Activated naive CD8-positive, alpha-beta T cell treated with anti-CD3 and anti-CD28 coated beads for 36 hours (primary cell): ENCODE measurements around the gene KCNK3. TPM values are rescaled to one million over a fixed set of nuclear protein-coding genes. Genes with fewer than 3 reads are reported as not detected.

Experiments used
- DNase-seq: peaks from one replicate; pipeline ENCODE4 v3.0.0; 2021
- H3K27ac Mint-ChIP-seq: one replicate; pipeline ENCODE4 v1.8.0; 2022; ENCODE audit warnings: mild to moderate bottlenecking, moderate library complexity, mixed read lengths
- H3K27me3 Mint-ChIP-seq: one replicate; pipeline ENCODE4 v1.8.0; 2022; ENCODE audit warnings: mild to moderate bottlenecking, mixed read lengths
- H3K36me3 Mint-ChIP-seq: one replicate; pipeline ENCODE4 v1.8.0; 2021; ENCODE audit warnings: mild to moderate bottlenecking, mixed read lengths
- H3K4me1 Mint-ChIP-seq: one replicate; pipeline ENCODE4 v1.8.0; 2021; ENCODE audit warnings: mixed read lengths
- H3K4me3 Mint-ChIP-seq: one replicate; pipeline ENCODE4 v1.8.0; 2022; ENCODE audit warnings: mild to moderate bottlenecking, moderate library complexity, mixed read lengths
- H3K9me3 Mint-ChIP-seq: one replicate; pipeline ENCODE4 v1.8.0; 2022; ENCODE audit warnings: mixed read lengths
- total RNA-seq, 2 experiments: library from RNA; stranded (reverse); gene quantifications; one replicate each; pipeline ENCODE4 v1.2.3, GENCODE V29; 2021

KCNK3 gene
- total RNA-seq, 2 experiments from 2014 or later, result not detected

DNA sequence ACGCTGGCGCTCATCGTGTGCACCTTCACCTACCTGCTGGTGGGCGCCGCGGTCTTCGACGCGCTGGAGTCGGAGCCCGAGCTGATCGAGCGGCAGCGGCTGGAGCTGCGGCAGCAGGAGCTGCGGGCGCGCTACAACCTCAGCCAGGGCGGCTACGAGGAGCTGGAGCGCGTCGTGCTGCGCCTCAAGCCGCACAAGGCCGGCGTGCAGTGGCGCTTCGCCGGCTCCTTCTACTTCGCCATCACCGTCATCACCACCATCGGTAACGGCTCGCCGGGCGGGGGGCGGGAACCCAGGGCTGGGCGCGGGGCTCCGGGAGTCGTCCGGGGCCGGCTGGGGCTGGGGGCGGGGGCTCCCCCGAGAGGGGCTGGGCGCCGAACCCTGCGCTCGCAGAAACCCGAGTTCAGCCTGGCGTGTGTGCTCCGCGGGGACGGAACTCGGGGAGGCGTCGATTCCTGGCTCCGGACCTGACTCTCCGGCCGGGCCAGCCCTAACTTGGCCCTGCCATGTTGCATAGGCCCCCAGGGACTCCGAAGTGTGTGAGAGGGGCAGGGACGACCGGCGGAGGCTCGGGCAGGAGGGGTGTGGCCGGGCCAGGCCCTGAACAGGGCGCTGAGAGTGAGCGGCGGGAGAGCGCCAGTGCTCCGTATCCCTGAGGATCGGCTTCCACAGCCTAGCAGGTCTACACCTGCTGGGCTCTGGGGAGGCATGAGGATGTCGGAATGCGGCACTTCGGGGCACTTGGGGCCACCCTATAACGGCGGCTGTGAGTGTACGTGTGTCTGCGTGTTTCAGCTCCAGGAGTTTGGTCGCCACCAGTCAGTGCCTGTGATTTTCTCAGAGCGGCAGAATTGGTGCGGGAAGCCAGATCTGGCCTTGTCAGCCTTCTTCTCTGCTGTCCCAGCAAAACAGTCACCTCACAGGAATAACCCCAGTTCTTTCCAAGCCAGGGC, 651 bp downstream of the KCNK3 start:
- Mint-ChIP-seq H3K9me3 (no peaks in the 10 kb centered on the region), H3K4me3 (no peak overlapping the region), H3K4me1 (no peaks in the 10 kb centered on the region), H3K27me3 (peaks cover 79% of the 10 kb centered on the region), H3K27ac (no peak overlapping the region), H3K36me3 (no peaks in the 10 kb centered on the region)
- peak; percentile 25 for DNase-seq

DNA sequence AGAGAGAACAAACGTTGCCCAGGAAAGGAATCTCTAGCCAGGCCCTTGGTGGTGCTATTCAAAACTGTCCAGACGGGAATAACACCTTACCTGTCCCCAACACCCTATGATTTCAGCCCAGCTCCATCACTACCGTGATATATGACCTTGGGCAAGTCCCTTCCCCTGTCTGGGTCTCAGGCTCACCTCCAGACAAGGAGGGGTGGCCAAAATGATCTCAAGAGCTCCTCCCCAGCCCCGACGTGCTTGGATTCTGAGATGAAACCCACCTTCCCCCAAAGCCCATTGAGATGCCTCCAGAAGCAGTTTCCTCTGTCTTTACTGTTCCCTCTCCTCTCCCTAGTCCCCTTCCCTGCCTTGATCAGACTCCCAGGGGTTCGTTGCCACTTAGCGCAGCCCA, 1.5 kb downstream of the KCNK3 start:
- H3K4me3 Mint-ChIP-seq, result no peak overlapping the region
- no peaks in the 10 kb centered on the region for H3K4me1 Mint-ChIP-seq
- H3K27ac Mint-ChIP-seq, result no peak overlapping the region
- DNase-seq, result no peak
- no peaks in the 10 kb centered on the region for H3K36me3 Mint-ChIP-seq
- peaks cover 80% of the 10 kb centered on the region for H3K27me3 Mint-ChIP-seq
- no peaks in the 10 kb centered on the region for H3K9me3 Mint-ChIP-seq

DNA sequence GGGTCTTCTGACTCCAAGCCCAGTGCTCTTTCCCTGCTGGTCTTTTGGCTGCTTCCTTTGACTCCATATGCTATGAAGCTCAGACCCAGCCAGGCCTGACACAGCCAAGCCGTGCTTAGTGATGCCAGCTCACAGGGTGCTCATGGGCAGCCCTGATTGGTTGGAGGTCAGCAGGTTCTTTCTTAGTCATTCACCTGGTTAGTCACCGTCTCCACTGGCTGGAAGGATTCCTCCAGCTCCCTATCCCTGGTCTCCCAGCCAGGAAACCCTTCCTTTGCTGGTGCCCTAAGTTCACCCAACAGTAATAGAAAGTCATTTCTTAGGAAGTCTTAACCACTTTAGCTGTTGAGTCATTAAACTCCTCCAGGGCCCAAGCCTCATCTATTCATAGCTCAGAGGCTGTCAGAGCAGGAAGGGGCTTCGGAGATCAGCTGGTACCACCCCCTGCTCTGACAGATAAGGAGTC, 3.9 kb downstream of the KCNK3 start:
- H3K27ac Mint-ChIP-seq, result no peak overlapping the region
- peaks cover 60% of the 10 kb centered on the region for H3K27me3 Mint-ChIP-seq
- no peaks in the 10 kb centered on the region for H3K4me1 Mint-ChIP-seq
- DNase-seq, result no peak
- no peaks in the 10 kb centered on the region for H3K9me3 Mint-ChIP-seq
- no peak overlapping the region for H3K4me3 Mint-ChIP-seq
- no peaks in the 10 kb centered on the region for H3K36me3 Mint-ChIP-seq

DNA sequence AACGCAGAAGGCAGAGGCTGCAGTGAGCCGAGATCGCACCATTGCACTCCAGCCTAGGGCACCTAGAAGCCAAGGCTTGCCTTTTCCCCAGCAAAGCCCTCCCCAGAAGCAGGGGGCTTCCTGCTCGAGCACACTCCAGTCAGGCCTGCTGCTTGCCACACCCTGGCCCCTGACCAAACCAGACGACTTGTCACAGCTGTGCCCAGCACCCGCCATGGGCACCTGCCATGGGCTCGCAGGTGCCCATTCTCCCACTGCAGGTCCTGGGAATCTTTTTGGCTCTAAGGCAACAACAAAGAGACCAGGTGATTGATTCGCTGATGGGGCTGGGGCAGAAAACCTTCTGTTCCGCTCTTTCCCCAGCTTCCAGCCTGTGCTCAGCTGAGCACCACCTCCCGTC, 4.9 kb downstream of the KCNK3 start:
- Mint-ChIP-seq H3K27me3 (peaks cover 53% of the 10 kb centered on the region), H3K4me1 (no peaks in the 10 kb centered on the region), H3K4me3 (no peak overlapping the region)

DNA sequence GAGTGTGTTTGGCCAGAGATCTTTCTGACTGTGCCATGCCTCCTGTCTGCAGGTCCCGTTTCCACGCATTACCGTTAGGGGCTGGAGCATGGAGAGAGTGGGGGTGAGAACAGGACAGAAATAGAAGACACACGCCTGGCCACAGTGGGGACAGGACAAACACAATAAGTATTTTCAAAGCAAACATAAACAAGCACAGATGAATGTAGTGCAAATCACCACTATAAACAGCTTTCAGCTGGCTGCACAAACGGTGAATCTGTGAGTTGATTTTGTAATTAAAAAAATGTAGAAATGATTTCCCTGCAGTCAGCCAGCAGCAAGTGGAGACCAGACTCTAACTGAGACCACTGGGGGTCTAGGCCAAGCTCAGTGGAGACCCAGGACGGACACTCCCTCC, 6.8 kb downstream of the KCNK3 start:
- DNase-seq, result no peak
- H3K4me3 Mint-ChIP-seq, result no peak overlapping the region
- no peaks in the 10 kb centered on the region for H3K4me1 Mint-ChIP-seq
- H3K27ac Mint-ChIP-seq, result no peak overlapping the region
- no peaks in the 10 kb centered on the region for H3K36me3 Mint-ChIP-seq
- H3K27me3 Mint-ChIP-seq, result peaks cover 41% of the 10 kb centered on the region
- H3K9me3 Mint-ChIP-seq, result no peaks in the 10 kb centered on the region

More for the DNA sequence above, 4.9 kb downstream of the KCNK3 start:
- H3K36me3 Mint-ChIP-seq, result no peaks in the 10 kb centered on the region
- H3K9me3 Mint-ChIP-seq, result no peaks in the 10 kb centered on the region
- no peak for DNase-seq
- no peak overlapping the region for H3K27ac Mint-ChIP-seq

DNA sequence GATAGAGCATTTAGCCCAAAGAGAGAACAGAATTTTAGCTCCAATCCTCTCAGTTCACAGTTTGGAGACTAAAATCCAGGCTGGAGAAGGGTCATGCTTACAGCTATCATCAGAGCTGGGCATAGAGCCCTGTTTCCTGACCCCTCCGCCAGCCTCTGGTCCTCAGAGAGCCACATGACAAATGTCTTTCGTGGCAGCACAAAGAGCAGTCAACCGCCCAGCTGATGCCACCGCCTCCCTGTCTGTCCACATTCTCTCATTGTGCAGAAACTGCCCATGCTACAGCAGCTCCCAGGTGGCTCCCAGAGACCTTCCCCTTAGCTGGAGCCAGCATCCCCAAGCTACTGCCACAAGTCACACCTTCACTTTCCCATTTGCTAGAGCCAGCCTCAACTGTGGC, 7.6 kb downstream of the KCNK3 start:
- H3K4me1 Mint-ChIP-seq, result no peaks in the 10 kb centered on the region
- peaks cover 33% of the 10 kb centered on the region for H3K27me3 Mint-ChIP-seq
- no peaks in the 10 kb centered on the region for H3K9me3 Mint-ChIP-seq
- no peak overlapping the region for H3K4me3 Mint-ChIP-seq
- H3K27ac Mint-ChIP-seq, result no peak overlapping the region
- no peak for DNase-seq
- H3K36me3 Mint-ChIP-seq, result no peaks in the 10 kb centered on the region

DNA sequence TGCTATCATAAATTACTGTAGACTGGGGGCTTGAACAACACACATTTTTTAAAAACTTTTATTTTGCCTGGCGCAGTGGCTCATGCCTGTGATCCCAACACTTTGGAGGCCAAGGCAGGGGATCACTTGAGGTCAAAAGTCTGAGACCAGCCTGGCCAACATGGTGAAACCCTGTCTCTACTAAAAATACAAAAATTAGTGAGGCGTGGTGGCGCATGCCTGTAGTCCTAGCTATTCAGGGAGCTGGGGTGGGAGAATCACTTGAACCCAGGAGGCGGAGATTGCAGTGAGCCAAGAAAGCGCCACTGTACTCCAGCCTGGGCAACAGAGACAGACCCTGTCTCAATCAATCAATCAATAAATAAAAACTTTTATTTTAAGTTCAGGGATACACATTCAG, 9.1 kb downstream of the KCNK3 start:
- Mint-ChIP-seq H3K27me3 (peaks cover 19% of the 10 kb centered on the region), H3K27ac (no peak overlapping the region), H3K36me3 (no peaks in the 10 kb centered on the region), H3K4me3 (no peak overlapping the region), H3K4me1 (no peaks in the 10 kb centered on the region), H3K9me3 (no peaks in the 10 kb centered on the region)
- no peak for DNase-seq

DNA sequence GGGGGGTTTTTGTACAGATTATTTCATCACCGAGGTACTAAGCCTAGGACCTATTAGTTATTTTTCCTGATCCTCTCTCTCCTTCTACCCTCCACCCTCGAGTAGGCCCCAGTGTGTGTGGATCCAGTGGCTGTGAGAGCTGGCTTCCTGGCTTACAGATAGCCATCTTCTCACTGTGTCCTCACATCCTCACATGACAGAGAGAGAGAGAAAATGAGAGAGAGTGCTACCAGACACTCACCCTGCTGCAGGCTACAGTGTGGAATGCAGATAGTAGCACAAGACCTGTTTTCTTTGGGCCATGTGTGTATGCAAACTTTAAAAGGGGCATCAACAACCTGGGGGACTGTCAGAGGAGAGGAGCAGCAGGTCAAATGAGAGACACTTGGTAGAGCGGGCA, 9.5 kb downstream of the KCNK3 start:
- H3K4me1 Mint-ChIP-seq, result no peaks in the 10 kb centered on the region
- DNase-seq, result no peak
- H3K36me3 Mint-ChIP-seq, result no peaks in the 10 kb centered on the region
- no peaks in the 10 kb centered on the region for H3K9me3 Mint-ChIP-seq
- H3K27ac Mint-ChIP-seq, result no peak overlapping the region
- H3K27me3 Mint-ChIP-seq, result peaks cover 15% of the 10 kb centered on the region
- no peak overlapping the region for H3K4me3 Mint-ChIP-seq

DNA sequence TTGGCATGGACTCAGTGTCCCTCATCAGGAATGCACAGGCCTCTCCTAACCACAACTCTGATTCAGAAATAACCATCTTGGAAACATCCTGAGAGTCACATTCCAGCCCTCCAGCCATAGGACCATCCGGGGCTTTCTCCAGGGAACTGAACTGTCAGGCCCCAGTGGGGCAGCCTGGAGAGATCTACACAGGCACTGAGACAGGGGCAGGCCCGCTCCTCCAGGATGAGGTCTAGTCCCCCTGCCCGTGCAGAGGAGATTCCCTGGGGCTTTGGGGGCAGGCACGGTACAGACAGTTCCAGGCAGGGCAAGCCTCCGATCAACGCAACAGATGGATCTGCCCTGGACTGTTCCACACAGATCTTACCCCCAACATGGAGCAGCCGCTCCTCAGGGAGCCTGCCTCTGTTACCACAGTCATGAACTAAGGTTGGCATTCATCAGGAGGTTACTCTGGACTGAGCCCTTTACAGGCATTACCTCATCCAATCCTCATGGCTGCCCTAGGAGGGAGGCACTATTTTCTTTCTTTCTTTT, 12.0 kb downstream of the KCNK3 start:
- Mint-ChIP-seq H3K27me3 (no peaks in the 10 kb centered on the region), H3K27ac (no peak overlapping the region), H3K4me3 (no peak overlapping the region), H3K36me3 (no peaks in the 10 kb centered on the region), H3K4me1 (no peaks in the 10 kb centered on the region), H3K9me3 (no peaks in the 10 kb centered on the region)
- no peak for DNase-seq

DNA sequence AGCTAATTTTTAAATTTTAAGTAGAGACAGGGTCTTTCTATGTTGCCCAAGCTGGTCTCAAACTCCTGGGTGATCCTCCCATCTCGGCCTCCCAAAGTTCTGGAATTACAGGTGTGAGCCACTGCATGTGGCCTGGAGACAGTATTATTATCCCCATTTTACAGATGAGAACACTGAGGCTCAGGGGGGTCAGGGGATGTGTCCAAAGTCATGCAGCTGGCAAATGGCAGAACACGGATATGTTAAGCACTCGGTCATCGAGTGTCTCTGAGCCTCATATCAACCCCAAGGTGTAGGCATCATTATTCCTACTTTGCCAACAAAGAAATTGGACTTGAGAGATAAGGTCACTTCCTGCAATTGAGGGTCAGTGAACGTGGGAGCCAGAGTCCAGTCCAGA, 12.6 kb downstream of the KCNK3 start:
- DNase-seq, result no peak
- no peaks in the 10 kb centered on the region for H3K36me3 Mint-ChIP-seq
- H3K4me1 Mint-ChIP-seq, result no peaks in the 10 kb centered on the region
- no peak overlapping the region for H3K27ac Mint-ChIP-seq
- H3K27me3 Mint-ChIP-seq, result no peaks in the 10 kb centered on the region
- no peaks in the 10 kb centered on the region for H3K9me3 Mint-ChIP-seq
- H3K4me3 Mint-ChIP-seq, result no peak overlapping the region

DNA sequence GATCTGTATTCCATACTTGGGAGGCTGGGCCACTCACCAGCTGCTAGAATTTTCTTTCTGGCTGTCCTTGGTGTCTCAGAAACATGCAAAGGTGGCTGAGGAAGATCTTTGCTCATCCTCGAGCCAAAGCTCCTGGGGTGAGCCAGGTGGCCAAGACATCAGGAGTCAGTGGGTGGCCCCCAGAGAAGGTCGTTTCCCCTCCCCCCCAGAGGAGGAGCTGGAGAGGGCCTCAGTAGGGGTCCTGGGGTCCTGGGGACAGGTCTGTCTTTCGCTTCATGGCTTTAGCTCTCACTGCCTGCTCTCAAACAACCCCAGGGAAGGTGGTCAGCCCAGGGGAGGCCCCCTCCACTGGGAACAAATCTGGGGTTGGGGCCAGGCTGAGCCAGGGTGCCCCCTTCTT, 13.6 kb downstream of the KCNK3 start:
- Mint-ChIP-seq H3K4me1 (no peaks in the 10 kb centered on the region), H3K9me3 (no peaks in the 10 kb centered on the region), H3K36me3 (no peaks in the 10 kb centered on the region), H3K4me3 (no peak overlapping the region), H3K27ac (no peak overlapping the region), H3K27me3 (no peaks in the 10 kb centered on the region)
- no peak for DNase-seq

DNA sequence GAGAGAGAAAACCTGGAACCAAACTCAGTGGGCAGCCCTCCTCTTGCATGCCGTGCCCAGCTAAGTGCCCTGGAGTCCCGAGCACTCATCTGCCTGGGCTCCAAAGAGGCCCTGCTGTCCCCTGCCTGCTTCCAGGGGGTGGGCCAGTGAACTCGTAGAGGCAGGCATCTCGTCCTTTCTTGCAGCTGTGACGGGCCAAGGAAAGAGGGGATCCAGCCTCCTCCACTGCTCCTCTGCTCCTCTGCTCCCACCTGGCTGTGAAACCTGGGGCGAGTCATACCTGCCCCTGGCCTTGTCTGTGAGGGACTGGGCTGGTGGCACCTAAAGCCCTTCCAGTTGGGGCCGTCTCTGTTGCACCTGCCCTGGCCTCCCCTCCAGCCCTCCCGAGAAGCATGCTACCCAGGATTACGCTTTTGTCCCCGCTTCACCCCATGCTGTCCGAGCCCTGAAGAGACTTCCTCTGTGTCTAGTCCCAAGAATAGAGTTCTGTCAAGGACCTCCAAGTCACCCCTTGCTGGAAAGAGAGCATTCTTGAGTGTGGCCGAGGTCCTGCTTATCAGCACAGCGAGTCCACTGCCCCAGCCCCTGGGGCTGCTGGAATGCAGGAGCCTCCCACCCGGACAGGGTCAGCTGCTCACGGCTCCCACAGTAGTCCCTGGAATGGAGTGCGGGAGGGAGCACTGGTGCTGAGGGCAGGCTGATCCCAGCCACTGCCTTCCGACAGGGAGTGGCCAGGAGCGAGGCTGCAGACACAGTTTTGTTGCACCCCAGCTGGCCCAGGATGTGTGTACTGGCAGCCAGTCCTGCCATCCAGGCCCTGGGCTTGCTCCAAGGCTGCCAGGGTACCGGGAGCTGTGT, 14.3 kb downstream of the KCNK3 start:
- Mint-ChIP-seq H3K4me1 (no peaks in the 10 kb centered on the region), H3K9me3 (no peaks in the 10 kb centered on the region), H3K4me3 (no peak overlapping the region), H3K36me3 (no peaks in the 10 kb centered on the region), H3K27me3 (no peaks in the 10 kb centered on the region), H3K27ac (no peak overlapping the region)
- no peak for DNase-seq

DNA sequence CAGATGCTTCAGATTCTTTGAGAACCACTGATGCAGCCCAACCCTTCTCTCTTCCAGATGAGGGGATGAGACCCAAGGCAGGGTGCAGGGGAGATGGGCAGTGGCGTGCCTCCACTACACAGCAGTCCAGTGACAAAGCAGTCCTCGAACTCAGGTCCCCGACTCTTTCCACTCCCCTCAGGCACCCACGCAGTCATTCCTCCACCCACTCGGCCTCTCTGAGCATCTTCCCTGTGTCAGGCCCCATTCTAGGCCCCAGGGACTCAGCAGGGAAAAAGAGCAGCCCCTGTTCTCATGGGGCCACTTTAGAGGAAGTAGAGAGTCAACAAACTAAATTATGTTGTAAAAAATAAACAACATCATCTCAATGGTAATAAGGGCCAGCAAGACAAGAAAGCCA, 15.2 kb downstream of the KCNK3 start:
- H3K9me3 Mint-ChIP-seq, result no peaks in the 10 kb centered on the region
- no peak overlapping the region for H3K27ac Mint-ChIP-seq
- no peak overlapping the region for H3K4me3 Mint-ChIP-seq
- no peaks in the 10 kb centered on the region for H3K36me3 Mint-ChIP-seq
- H3K27me3 Mint-ChIP-seq, result no peaks in the 10 kb centered on the region
- no peaks in the 10 kb centered on the region for H3K4me1 Mint-ChIP-seq
- no peak for DNase-seq

DNA sequence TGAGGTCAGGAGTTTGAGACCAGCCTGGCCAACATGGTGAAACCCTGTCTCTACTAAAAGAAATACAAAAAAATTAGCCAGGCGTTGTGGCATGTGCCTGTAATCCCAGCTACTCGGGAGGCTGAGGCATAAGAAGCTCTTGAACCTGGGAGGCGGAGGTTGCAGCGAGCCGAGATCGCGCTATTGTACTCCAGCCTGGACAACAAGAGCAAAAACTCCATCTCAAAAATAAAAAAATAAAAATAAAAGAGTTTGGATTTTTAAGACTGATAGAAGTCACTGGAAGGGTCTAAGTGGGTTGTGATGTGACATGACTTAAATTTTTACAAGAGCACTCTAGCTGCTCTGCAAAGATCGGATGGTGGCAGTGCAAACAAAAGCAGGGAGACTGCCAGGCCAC, 15.9 kb downstream of the KCNK3 start:
- Mint-ChIP-seq H3K9me3 (no peaks in the 10 kb centered on the region), H3K27me3 (no peaks in the 10 kb centered on the region), H3K27ac (no peak overlapping the region), H3K4me1 (no peaks in the 10 kb centered on the region), H3K36me3 (no peaks in the 10 kb centered on the region), H3K4me3 (no peak overlapping the region)
- no peak for DNase-seq
